ENCODE data around the gene TBCCD1. TPM values are rescaled to one million over a fixed set of nuclear protein-coding genes. Genes with fewer than 3 reads are reported as not detected.
A peak's percentile ranks its signal among the peaks of the same experiment; 100 is the strongest.
"Not testable (repeated sequence)": the region's sequence is repeated elsewhere in the genome, so short reads cannot be mapped to it uniquely, and the experiment has no call there.

Gene TBCCD1
- total RNA-seq, 1 donor from 2014 or later: 13.0 TPM

- DNase-seq (ENCODE audit: low read depth): peak; percentile 13
Measured at GRCh38 chr3:186520431-186520830, 46.7 kb downstream of the TBCCD1 start.

GRCh38 chr3:186519021-186519658 is 48.0 kb downstream of the TBCCD1 start:
- DNase-seq (ENCODE audit: low read depth): no peak

GRCh38 chr3:186517218-186517617 is 49.9 kb downstream of the TBCCD1 start:
- DNase-seq (ENCODE audit: low read depth): no peak

GRCh38 chr3:186516646-186517045 is 50.5 kb downstream of the TBCCD1 start:
- no peak for DNase-seq (ENCODE audit: low read depth)

- DNase-seq (ENCODE audit: low read depth): no peak
Measured at GRCh38 chr3:186515125-186515524, 52.0 kb downstream of the TBCCD1 start.

GRCh38 chr3:186514296-186515002 is 52.7 kb downstream of the TBCCD1 start:
- no peak for DNase-seq (ENCODE audit: low read depth)

- no peak for DNase-seq (ENCODE audit: low read depth)
Measured at GRCh38 chr3:186513386-186513785, 53.8 kb downstream of the TBCCD1 start.

- no peak for DNase-seq (ENCODE audit: low read depth)
Measured at GRCh38 chr3:186512570-186513302, 54.4 kb downstream of the TBCCD1 start.

- DNase-seq (ENCODE audit: low read depth): no peak
Measured at GRCh38 chr3:186511702-186512101, 55.4 kb downstream of the TBCCD1 start.

- no peak for DNase-seq (ENCODE audit: low read depth)
Measured at GRCh38 chr3:186511245-186511644, 55.9 kb downstream of the TBCCD1 start.

GRCh38 chr3:186510374-186511079 is 56.6 kb downstream of the TBCCD1 start:
- no peak for DNase-seq (ENCODE audit: low read depth)

- DNase-seq (ENCODE audit: low read depth): no peak
Measured at GRCh38 chr3:186509423-186509822, 57.7 kb downstream of the TBCCD1 start.

- no peak for DNase-seq (ENCODE audit: low read depth)
Measured at GRCh38 chr3:186506857-186507256, 60.3 kb downstream of the TBCCD1 start.

- DNase-seq (ENCODE audit: low read depth): no peak
Measured at GRCh38 chr3:186506191-186506739, 60.9 kb downstream of the TBCCD1 start.

GRCh38 chr3:186502966-186503712 is 64.0 kb downstream of the TBCCD1 start:
- DNase-seq (ENCODE audit: low read depth): no peak

GRCh38 chr3:186502138-186502948 is 64.8 kb downstream of the TBCCD1 start:
- no peak for DNase-seq (ENCODE audit: low read depth)

GRCh38 chr3:186499949-186500348 is 67.2 kb downstream of the TBCCD1 start:
- DNase-seq (ENCODE audit: low read depth): not testable (repeated sequence)

- DNase-seq (ENCODE audit: low read depth): not testable (repeated sequence)
Measured at GRCh38 chr3:186498022-186498421, 69.1 kb downstream of the TBCCD1 start.

- no peak for DNase-seq (ENCODE audit: low read depth)
Measured at GRCh38 chr3:186497608-186498007, 69.5 kb downstream of the TBCCD1 start.

GRCh38 chr3:186496635-186497034 is 70.5 kb downstream of the TBCCD1 start:
- no peak for DNase-seq (ENCODE audit: low read depth)
